Lower leg skin (tissue), 4 donors: ENCODE data around the gene PSME2. TPM values are rescaled to one million over a fixed set of nuclear protein-coding genes. Genes with fewer than 3 reads are reported as not detected.

Source experiments
- DNase-seq, 2 donors: peaks; one replicate each; pipeline ENCODE4 v3.0.0-alpha.2; 2019; ENCODE audit warnings: low spot score in 2 of 2
- H3K4me3 ChIP-seq: fragments of 200-600 bp; sonication (generic); 2 replicates; pipeline ENCODE4 v1.5.1; 2017; ENCODE audit warnings: mild to moderate bottlenecking, low read depth; ENCODE audit not compliant: poor library complexity, severe bottlenecking
- POLR2A ChIP-seq, 2 donors: fragments of 450-650 bp; IDR thresholded peaks; one replicate each; pipeline ENCODE4 v1.6.1; 2016 to 2017; ENCODE audit warnings: antibody characterized with exemption in 2 of 2, mild to moderate bottlenecking in 1 of 2, moderate library complexity in 1 of 2
- WGBS, 2 donors: methylation state at CpG; one replicate each; pipeline ENCODE4 v1.1.5; 2018; 5-methylcytosine and 5-hydroxymethylcytosine counted together
- intact Hi-C: fragments of 100-400 bp; cut with DNase I; formaldehyde crosslinking; loops from one replicate; pipeline ENCODE4 v1.15.0; 2023; ENCODE audit warnings: low total_unique reads
- total RNA-seq, 4 donors: library from RNA; depleted of rRNA; stranded (reverse); fragments of >200 nt; gene quantifications; one replicate each; pipeline ENCODE4 v1.1.0, GENCODE V29; 2016
- TF ChIP-seq, protein P1 (sequence below), 3 donors: fragments of 450-650 bp; IDR thresholded peaks; one replicate each; pipeline ENCODE4 v1.5.1; 2016; ENCODE audit warnings: antibody characterized with exemption in 3 of 3, mild to moderate bottlenecking in 3 of 3, moderate library complexity in 2 of 3

The PSME2 gene
- total RNA-seq, 4 donors from 2014 or later: 23.2 to 50.2 (median 31.2) TPM

DNA sequence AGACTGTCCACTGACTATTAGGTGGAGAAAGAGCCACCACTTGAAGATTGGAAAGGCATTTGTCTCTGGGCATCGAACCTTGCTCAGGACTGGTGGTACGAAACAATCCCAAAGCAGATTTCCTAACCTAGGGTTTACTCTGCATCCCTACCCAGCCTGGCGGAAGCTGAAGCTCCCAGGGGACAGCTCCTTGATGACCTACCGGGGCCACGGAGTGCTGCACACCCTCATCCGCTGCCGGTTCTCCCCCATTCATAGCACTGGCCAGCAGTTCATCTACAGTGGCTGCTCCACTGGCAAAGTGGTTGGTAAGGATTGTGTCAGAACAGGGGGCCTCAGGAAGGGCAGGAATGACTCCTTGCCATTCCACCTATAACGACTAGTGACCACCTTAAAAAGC lies 25.2 kb downstream of the PSME2 start:
- no peak for DNase-seq
- H3K4me3 ChIP-seq: no peak overlapping the region
- no peak for TF ChIP-seq POLR2A (IDR thresholded peaks at IDR 0.05)
- TF ChIP-seq, protein P1, sequence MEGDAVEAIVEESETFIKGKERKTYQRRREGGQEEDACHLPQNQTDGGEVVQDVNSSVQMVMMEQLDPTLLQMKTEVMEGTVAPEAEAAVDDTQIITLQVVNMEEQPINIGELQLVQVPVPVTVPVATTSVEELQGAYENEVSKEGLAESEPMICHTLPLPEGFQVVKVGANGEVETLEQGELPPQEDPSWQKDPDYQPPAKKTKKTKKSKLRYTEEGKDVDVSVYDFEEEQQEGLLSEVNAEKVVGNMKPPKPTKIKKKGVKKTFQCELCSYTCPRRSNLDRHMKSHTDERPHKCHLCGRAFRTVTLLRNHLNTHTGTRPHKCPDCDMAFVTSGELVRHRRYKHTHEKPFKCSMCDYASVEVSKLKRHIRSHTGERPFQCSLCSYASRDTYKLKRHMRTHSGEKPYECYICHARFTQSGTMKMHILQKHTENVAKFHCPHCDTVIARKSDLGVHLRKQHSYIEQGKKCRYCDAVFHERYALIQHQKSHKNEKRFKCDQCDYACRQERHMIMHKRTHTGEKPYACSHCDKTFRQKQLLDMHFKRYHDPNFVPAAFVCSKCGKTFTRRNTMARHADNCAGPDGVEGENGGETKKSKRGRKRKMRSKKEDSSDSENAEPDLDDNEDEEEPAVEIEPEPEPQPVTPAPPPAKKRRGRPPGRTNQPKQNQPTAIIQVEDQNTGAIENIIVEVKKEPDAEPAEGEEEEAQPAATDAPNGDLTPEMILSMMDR (IDR thresholded peaks at IDR 0.05): no peak
- intact Hi-C loops: no loop called here
- WGBS, 2 donors: 96 to 98% methylated on average over 8 of the region's 8 CpGs

DNA sequence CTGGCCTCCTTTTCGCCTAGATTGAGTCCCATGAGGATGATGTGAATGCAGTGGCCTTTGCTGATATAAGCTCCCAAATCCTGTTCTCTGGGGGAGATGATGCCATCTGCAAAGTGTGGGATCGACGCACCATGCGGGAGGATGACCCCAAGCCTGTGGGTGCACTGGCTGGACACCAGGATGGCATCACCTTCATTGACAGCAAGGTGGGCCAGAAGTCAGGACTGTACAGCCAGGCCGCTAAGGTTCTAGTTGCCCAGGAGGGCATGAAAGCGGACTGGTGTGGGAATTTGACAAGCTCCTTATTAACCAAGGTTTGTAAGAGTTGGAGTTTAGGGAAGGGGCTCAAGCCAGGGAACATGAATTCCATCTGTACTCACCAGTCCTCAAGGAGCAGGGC lies 26.7 kb downstream of the PSME2 start:
- intact Hi-C loops: no loop called here
- DNase-seq: no peak
- H3K4me3 ChIP-seq: no peak overlapping the region
- 95 to 99% methylated on average over 6 of the region's 6 CpGs for WGBS, 2 donors
- no peak for TF ChIP-seq POLR2A (IDR thresholded peaks at IDR 0.05)
- TF ChIP-seq, protein P1 (IDR thresholded peaks at IDR 0.05): no peak

DNA sequence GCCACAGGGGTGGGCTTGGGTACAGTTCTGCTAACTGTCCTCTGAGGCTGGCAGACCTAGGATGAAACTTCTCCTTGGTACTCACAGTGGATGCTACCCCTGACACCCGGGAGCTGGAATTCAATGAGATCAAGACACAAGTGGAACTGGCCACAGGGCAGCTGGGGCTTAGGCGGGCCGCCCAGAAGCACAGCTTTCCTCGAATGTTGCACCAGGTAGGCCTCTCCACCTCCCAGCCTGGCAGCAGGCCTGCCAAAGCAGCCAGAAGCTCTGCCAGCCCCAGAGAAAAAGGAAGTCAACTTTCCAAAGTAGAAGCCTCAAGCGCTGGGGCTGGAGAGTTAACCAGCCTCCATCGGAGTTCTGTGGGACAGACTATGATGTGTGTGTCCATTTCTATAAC lies 29.2 kb downstream of the PSME2 start:
- no peak overlapping the region for H3K4me3 ChIP-seq
- TF ChIP-seq POLR2A (IDR thresholded peaks at IDR 0.05): no peak
- TF ChIP-seq, protein P1 (IDR thresholded peaks at IDR 0.05): no peak
- intact Hi-C loops: no loop called here
- DNase-seq: no peak
- 86 to 91% methylated on average over 6 of the region's 6 CpGs for WGBS, 2 donors

DNA sequence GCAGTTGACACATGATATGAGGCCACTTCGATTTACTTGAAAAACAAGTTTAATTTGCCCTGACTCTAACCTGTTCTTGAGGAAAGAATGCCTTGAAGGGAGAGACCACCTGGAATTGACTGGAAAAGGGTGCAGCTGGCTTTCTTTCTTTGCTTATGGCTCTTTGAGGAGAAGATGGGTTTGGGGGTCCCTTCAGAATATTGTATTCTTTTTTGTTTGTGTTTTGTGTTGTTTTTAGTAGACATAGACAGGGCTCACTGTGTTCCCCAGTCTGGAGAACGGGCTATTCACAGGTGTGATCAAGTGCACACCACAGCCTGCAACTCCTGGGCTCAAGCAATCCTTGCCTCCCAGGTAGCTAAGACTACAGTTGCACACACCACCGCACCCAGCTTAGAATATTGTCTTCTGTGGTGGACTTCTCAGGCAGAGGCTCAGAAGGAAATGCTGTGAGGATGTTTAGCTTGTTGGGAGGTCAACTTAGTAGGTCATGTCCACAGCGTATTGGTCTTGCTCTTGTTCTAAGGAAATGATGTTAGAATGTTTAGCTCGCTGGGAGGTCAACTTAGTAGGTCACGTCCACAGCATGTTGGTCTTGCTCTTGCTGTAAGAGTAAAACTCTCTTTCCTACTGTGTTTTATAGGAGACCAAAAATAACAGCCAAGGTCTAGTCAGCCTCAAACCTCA lies 30.1 kb downstream of the PSME2 start:
- 81% methylated on average over 6 of the region's 6 CpGs for WGBS, 2 donors
- H3K4me3 ChIP-seq: no peak overlapping the region
- intact Hi-C loops: no loop called here

DNA sequence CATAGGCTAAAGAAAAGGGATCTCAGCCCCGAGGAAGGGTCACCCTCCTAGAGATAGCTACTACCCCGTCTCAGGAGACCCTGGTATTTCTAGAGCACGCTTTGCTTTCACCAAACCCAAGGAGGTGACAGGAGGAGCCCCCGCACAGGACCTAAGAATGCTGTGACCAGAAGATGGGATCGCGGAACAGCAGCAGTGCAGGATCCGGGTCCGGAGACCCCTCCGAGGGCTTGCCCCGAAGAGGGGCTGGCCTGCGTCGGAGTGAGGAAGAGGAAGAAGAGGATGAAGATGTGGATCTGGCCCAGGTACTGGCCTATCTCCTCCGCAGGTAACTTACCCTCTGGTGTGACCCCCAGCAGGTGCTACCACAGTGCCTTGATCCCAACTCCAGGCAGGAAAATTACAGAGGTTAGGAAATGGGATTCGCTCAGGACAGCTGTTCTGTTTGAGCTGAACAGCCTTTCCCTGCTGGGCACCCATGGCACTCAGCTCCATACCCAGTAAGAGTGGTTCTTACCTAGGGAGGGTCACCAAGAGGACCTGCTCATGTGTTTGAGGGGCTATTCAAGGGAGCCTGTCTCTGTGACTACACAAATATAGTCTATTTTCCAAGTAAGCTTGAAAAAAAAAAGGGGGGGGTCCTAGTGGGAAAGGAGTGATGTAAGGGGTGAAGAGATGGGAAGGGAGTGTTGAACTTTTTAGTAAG lies 30.8 kb downstream of the PSME2 start:
- no peak for DNase-seq
- WGBS, 2 donors: 2 to 4% methylated on average over 14 of the region's 14 CpGs
- H3K4me3 ChIP-seq: peak overlapping the region; percentile 47
- TF ChIP-seq, protein P1 (IDR thresholded peaks at IDR 0.05): no peak
- intact Hi-C loops: no loop called here

More for the DNA sequence above, 30.1 kb downstream of the PSME2 start:
- TF ChIP-seq, protein P1 (IDR thresholded peaks at IDR 0.05): no peak
- TF ChIP-seq POLR2A (IDR thresholded peaks at IDR 0.05): no peak
- no peak for DNase-seq
